H9 (cell line): ENCODE data around the gene GPR68. TPM values are rescaled to one million over a fixed set of nuclear protein-coding genes. Genes with fewer than 3 reads are reported as not detected.

Source experiments
- total RNA-seq: library from RNA; stranded (reverse); gene quantifications from 2 replicates; pipeline ENCODE4 v1.2.1, GENCODE V29; 2021

Gene GPR68
- total RNA-seq, 1 experiment from 2014 or later = 0.33 TPM

Other genes with a start within 250 kb of the GPR68 start
- 3.7 and 3.8 TPM in 2 replicates for gene RPS6KA5, start 184.1 kb downstream of the GPR68 start, total RNA-seq
- gene DGLUCY, start 130.6 kb downstream of the GPR68 start, total RNA-seq = 24.8 and 29.6 TPM in 2 replicates
- 46.6 and 52.4 TPM in 2 replicates for gene CCDC88C, start 173.1 kb upstream of the GPR68 start, total RNA-seq